Choroid plexus epithelial cell (primary cell): ENCODE data around the gene TCEANC2.
A peak's percentile ranks its signal among the peaks of the same experiment; 100 is the strongest.

Experiments
- DNase-seq: peaks from one replicate; pipeline ENCODE4 v3.0.0-alpha.2; 2010; ENCODE audit warnings: low read depth
- H3K4me3 ChIP-seq: 2 replicates; pipeline ENCODE4 v1.5.1; 2011; ENCODE audit warnings: low read depth, mild to moderate bottlenecking, control low read depth, low read length, moderate library complexity
- CTCF ChIP-seq: conservative IDR thresholded peaks from 2 replicates; pipeline ENCODE4 v1.5.1; 2011; ENCODE audit warnings: low read depth, mild to moderate bottlenecking, control low read depth, inconsistent platforms, low read length, moderate library complexity

The TCEANC2 gene

GRCh38 chr1:54125386-54126070 is 72.1 kb downstream of the TCEANC2 start:
- TF ChIP-seq CTCF, result peak; percentile 47
- peak; percentile 33 for DNase-seq
- no peak overlapping the region for H3K4me3 ChIP-seq

- DNase-seq, result peak; percentile 67
- no peak for TF ChIP-seq CTCF
- H3K4me3 ChIP-seq, result no peak overlapping the region
Observed at GRCh38 chr1:54126271-54126815, 72.9 kb downstream of the TCEANC2 start.

- TF ChIP-seq CTCF, result no peak
- no peak for DNase-seq
- H3K4me3 ChIP-seq, result no peak overlapping the region
Observed at GRCh38 chr1:54127594-54128300, 74.3 kb downstream of the TCEANC2 start.

- DNase-seq, result no peak
- TF ChIP-seq CTCF, result no peak
- no peak overlapping the region for H3K4me3 ChIP-seq
Observed at GRCh38 chr1:54129858-54130257, 76.5 kb downstream of the TCEANC2 start.

- no peak overlapping the region for H3K4me3 ChIP-seq
- DNase-seq, result no peak
- TF ChIP-seq CTCF, result no peak
Observed at GRCh38 chr1:54131419-54131818, 78.0 kb downstream of the TCEANC2 start.

- no peak for TF ChIP-seq CTCF
- no peak for DNase-seq
- no peak overlapping the region for H3K4me3 ChIP-seq
Observed at GRCh38 chr1:54132495-54132894, 79.1 kb downstream of the TCEANC2 start.

- TF ChIP-seq CTCF, result no peak
- no peak overlapping the region for H3K4me3 ChIP-seq
- no peak for DNase-seq
Observed at GRCh38 chr1:54134295-54134694, 80.9 kb downstream of the TCEANC2 start.
